RPMI8226 (cell line): ENCODE measurements around the gene PFKP.
"Not testable (repeated sequence)": the region's sequence is repeated elsewhere in the genome, so short reads cannot be mapped to it uniquely, and the experiment has no call there.

Source experiments
- DNase-seq: peaks from one replicate; pipeline ENCODE4 v3.0.0-alpha.2; 2015

Gene PFKP

DNA sequence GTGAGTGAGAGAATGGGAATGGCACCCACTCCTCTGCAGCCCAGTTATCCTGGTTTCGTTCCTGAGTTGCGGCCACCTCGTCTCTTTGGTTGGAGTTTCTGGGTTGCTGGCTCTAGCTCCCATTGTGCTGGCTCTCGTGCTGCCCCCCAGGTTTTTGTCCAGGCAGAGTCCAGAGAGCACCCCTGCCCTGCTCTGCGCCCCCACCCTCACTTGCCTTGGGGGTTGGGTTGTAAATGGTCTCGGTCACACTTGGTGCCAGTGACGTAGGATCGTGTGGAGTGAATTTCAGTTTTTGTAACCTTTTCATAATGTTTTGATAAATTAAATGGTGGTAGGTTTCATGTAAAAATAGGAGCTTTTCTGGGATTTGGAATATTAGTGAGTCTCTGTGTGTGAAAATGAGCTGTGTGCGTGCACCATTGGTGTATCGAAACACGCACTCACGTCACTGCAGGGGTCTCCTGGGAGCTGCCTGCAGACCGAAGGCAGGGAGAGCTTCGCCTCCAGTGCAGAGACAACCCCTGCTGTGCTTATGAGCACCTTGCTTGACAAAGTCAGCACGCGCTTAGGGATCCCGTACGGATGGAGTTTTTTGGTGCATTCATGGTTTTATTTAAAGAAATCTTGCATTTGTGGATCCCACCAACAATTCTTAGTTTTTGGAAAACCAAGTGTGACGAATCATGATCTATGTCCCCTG, 32.9 kb downstream of the PFKP start:
- DNase-seq, result no peak

DNA sequence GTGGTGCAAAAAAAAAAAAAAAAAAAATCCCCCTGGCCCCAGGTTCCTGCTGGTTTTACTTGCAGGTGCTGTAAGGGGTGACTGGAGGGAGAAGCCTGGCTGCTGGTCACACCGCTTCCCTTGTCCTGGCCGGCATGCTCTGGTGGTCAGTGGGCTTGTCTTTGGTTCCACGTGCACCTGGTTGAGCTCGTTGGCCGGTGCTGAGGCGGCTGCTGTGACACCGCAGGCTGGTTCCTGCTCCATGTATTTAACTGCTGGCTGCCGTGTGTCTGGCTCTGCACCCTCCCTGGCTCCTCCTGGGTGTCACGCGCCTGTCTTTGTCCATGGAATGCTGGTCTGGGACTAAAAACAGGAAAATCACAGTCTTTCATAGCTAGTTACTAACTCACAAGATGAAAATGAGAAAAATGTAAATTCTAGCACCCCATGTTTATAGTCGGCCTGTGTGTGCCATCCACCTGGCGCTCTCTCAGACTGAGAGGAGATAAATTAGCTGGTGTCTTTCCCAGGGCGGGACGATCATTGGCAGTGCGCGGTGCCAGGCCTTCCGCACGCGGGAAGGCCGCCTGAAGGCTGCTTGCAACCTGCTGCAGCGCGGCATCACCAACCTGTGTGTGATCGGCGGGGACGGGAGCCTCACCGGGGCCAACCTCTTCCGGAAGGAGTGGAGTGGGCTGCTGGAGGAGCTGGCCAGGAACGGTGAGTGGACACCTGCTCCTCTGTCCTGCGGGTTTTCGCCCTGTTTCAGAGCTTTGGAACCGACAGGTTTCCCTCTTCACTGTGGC, 33.7 kb downstream of the PFKP start:
- no peak for DNase-seq

GRCh38 chr10:3102720-3103427, 35.5 kb downstream of the PFKP start:
- DNase-seq, result no peak

- DNase-seq, result no peak
Observed at GRCh38 chr10:3103646-3104045, 36.3 kb downstream of the PFKP start.

DNA sequence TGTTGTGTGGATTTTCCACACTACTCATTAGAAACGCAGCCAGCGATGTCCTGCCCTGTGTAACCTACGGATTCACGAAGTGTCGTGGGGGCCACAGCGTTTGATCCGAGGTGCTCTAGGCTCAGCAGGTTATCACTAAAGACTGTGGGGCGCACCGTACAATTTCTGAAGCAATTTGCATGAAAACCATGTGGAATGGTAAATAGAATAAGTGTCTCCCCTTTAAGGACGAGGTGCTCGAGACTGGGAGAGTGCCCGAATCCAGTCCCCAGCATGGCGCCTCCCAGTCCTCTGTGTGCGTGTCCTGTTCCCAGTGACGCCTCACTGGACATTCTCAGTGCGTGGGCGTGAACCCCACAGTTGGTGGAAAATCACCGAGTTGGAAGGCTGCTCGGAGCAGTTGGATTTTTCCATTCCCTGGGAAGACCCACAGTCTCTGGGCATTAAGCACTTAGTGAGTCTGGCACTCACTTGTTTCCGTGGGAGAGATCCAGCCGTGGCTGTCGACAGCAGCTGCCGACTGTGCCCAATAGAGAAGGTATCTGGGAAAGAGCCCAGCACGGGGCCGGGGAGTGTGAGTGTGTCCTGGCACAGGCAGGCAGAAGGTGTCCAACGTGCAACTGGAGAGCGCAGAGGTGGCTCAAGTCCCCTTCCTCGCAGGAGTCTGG, 37.0 kb downstream of the PFKP start:
- no peak for DNase-seq

DNA sequence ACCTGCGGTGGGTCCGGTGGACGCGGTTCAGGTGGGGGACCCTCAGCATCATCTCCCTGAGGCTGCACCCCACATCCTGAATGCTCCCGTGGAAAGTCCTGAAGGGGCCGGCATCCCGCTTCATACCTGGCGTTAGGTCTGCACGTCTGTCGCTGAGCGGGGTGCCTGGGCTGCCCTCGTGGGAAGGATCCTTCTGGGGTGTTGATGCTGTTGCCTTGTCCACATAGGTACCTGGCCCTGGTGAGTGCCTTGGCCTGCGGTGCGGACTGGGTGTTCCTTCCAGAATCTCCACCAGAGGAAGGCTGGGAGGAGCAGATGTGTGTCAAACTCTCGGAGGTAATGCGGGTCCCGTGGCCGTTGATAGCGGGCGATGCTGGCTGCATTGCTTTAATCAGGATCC, 37.8 kb downstream of the PFKP start:
- DNase-seq, result no peak

- DNase-seq, result no peak
Observed at GRCh38 chr10:3105905-3106304, 38.6 kb downstream of the PFKP start.

- not testable (repeated sequence) for DNase-seq
Observed at GRCh38 chr10:3106328-3106727, 39.0 kb downstream of the PFKP start.

GRCh38 chr10:3106928-3107425, 39.6 kb downstream of the PFKP start:
- no peak for DNase-seq

DNA sequence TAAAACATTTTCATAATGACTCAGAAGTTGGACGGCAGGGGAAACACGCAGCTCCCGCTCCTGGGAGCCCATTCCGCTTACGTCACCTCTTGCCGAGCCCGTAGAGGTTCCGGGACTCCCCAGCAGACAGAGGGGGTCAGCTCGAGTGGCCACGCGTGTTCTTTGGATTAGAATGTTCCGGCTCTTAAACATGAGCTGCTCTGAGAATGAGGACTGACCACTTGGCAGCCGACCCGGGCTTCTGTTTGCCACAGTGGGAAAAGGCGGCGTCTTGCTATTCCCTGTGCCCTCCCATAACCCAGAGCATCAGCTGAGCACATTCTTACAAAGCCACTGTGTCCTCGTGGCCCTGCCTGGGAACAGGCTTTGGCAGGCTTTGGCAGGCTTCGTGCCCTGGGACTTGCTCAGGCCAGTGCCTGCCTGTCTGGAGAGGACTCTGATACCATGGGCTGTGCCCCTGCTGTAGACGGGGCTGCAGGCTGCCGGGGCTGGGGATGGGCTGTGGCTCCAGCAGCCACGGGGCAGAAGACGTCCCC, 40.1 kb downstream of the PFKP start:
- no peak for DNase-seq

- DNase-seq, result no peak
Observed at GRCh38 chr10:3108033-3108432, 40.7 kb downstream of the PFKP start.

- DNase-seq, result no peak
Observed at GRCh38 chr10:3108575-3109105, 41.3 kb downstream of the PFKP start.

- no peak for DNase-seq
Observed at GRCh38 chr10:3109196-3109595, 41.8 kb downstream of the PFKP start.

DNA sequence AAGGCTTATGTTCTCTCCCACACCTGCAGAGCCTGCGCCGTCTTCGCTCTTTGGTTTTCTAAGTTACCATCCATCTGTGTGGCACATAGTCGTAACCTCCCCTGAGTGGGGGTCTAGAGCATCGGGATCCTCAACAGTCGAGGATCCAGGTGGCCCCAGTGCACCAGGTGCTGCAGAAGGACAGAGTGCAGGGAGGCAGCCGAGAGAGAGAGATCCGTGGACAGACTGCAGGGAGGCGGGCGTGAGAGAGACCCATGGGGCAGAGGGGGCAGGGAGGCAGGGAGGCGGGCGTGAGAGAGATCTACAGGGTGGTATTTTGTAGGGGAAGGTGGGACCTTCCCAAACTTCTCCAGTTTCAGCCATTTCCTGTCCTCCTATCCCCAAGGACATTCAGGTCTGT, 42.3 kb downstream of the PFKP start:
- DNase-seq, result no peak

- DNase-seq, result no peak
Observed at GRCh38 chr10:3110782-3111620, 43.7 kb downstream of the PFKP start.

DNA sequence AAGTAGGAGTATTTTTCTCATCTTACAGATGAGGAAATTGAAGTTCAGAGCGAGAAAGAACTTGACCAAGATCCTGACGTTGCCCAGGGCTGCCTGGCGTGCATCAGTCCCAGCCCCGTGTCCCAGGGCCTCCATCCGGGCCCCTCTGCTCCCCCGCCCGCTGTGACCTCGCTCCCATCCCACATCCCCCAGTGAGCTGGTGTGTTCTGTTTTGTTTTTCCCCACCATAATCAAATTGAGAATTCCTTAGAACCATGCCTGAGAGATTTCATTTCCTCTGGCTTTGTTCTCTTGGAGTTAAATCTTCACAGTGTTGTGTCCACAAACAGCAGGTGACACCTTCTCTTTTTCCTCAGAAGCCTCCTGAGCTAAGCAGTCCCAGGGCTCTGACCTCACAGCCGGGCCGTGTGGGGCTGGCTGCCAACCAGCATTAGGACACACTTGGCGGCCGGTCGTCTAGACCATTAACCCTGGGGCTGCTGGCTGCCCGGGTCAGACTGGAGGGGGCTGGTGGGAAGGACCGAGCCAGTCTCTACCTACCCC, 44.3 kb downstream of the PFKP start:
- no peak for DNase-seq

DNA sequence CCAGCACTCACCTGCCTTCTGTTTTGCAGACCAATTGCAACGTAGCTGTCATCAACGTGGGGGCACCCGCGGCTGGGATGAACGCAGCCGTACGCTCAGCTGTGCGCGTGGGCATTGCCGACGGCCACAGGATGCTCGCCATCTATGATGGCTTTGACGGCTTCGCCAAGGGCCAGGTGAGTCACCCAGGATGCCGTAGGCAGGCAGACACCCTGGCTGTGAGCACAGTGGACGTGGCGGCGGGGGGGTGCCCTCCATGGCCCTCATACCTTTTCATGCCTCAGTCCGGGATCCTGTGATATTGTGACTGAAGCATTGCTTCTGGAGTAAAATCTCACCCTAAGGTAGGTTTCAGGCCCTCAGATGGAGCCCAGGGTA, 46.0 kb downstream of the PFKP start:
- no peak for DNase-seq

GRCh38 chr10:3115685-3116084, 48.3 kb downstream of the PFKP start:
- DNase-seq, result no peak

DNA sequence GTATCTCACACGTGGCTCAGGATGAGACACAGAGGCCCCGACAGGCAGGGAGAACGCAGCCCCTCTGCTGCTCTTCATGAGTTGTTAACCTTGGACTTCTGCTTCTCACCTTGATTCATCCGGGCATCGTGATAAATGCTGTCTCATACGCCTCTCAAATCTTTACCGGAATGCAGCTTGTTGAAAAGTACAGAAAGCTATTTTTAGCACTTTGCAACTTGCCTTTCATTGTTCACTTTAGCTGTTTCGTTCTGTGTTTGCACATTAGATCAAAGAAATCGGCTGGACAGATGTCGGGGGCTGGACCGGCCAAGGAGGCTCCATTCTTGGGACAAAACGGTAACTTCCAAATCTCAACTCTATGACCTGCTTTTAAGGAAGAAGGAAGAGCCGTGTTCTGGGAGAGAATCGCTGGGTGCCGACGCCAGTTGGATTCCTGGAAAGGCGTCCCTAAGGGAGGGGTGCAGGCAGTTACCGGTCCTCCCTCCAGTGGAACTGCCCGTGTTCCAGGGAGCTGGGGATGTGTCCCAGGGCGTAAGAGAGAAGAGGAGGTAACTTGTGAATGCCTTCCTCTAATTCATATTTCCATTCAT, 49.3 kb downstream of the PFKP start:
- no peak for DNase-seq

GRCh38 chr10:3117486-3117885, 50.1 kb downstream of the PFKP start:
- DNase-seq, result no peak

GRCh38 chr10:3118641-3119091, 51.3 kb downstream of the PFKP start:
- no peak for DNase-seq
